BLaER1 treated with 17β-estradiol and CSF1 and Interleukin-3, amounts not matched to agents 10 nM and 100 nM (cell line): ENCODE measurements around the gene TGFBR3L.

Experiments
- H3K27ac ChIP-seq, 11 experiments: shearing (Covaris generic); formaldehyde crosslinking; 2 replicates each; pipeline ENCODE4 v1.8.1; 2022
- H3K27me3 ChIP-seq, 11 experiments: shearing (Covaris generic); formaldehyde crosslinking; 2 replicates each; pipeline ENCODE4 v1.8.1; 2022
- H3K36me3 ChIP-seq, 11 experiments: shearing (Covaris generic); formaldehyde crosslinking; 2 replicates each; pipeline ENCODE4 v1.8.1; 2022
- H3K4me1 ChIP-seq, 10 experiments: shearing (Covaris generic); formaldehyde crosslinking; 2 replicates each; pipeline ENCODE4 v1.8.1; 2022
- H3K4me2 ChIP-seq, 11 experiments: shearing (Covaris generic); formaldehyde crosslinking; 2 replicates each; pipeline ENCODE4 v1.8.1; 2022
- H3K4me3 ChIP-seq, 10 experiments: shearing (Covaris generic); formaldehyde crosslinking; 2 replicates each; pipeline ENCODE4 v1.8.1; 2022
- H3K9ac ChIP-seq, 11 experiments: shearing (Covaris generic); formaldehyde crosslinking; 2 replicates each; pipeline ENCODE4 v1.8.1; 2022
- H3K9me3 ChIP-seq, 11 experiments: shearing (Covaris generic); formaldehyde crosslinking; replicated peaks in 1 of 11; 2 replicates each; pipeline ENCODE4 v1.8.1; 2022
- H4K20me1 ChIP-seq, 11 experiments: shearing (Covaris generic); formaldehyde crosslinking; 2 replicates each; pipeline ENCODE4 v1.8.1; 2022
- Cebpa-rat ChIP-seq, 11 experiments: shearing (Covaris generic); IDR thresholded peaks; 2 replicates each; pipeline ENCODE4 v1.8.1; 2022

The TGFBR3L gene

DNA sequence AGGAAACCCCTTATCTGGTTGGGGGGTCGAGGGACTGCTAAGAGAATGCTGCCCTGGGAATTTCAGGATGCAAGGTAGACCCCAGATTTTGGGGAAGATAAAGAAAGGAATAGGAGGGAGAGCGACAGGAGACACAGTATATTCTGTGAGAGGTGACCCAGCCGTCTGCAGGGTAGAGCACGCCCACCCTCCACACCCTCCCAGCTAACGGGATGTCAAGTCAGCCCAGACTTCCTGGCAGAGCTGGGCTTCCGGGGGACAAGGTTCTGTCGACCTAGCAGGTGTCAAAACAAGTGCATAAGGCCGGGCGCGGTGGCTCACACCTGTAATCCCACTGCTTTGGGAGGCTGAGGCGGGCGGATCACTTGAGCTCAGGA is 39.7 kb upstream of the TGFBR3L start:
- Histone ChIP-seq H3K9ac (peak overlapping the region in 9 of 11 experiments; percentile 46 to 85 (median 71); a peak in 14 of 22 replicates), H3K4me1 (peaks cover 31 to 60% (median 55%) of the 10 kb centered on the region in 10 experiments), H3K36me3 (no peaks in the 10 kb centered on the region), H3K9me3 (no peaks in the 10 kb centered on the region), H3K4me3 (peak overlapping the region in 9 of 10 experiments; percentile 66 to 77 (median 69); a peak in 17 of 20 replicates), H3K4me2 (peak overlapping the region; percentile 85 to 99 (median 98)), H3K27me3 (peaks cover 0 to 21% (median 0%) of the 10 kb centered on the region in 11 experiments; a peak in 10 of 22 replicates), H4K20me1 (peaks cover 0 to 23% (median 9%) of the 10 kb centered on the region in 11 experiments; a peak in 12 of 22 replicates), H3K27ac (peak overlapping the region in 3 of 11 experiments; percentile 8 to 63 (median 54); a peak in 4 of 22 replicates)
- no peak for TF ChIP-seq Cebpa-rat (IDR thresholded peaks at IDR 0.05)

DNA sequence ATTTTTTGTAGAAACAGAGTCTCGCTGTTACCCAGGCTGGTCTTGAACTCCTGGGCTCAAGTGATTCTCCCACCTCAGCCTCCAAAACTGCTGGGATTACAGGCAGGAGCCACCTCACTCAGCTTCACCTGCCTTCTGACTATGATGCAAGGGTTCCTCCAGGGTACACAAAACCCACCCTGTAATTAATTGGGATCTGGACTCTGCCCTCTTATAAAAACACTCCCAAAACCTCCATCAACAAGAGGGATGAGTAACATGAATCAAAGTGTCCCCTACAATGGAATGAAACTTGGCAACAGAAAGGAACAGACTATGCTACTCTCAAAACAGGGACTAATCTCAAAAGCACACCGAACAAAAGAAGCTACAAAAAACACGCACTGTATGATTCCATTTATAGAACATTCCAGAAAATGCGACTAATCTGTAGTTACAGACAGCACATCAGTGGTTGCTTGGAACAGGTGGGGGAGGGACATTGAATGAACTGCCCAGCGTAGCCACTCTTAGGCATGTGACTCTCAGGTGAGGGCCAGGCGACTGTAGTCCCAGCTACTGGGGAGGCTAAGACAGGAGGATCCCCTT is 37.3 kb upstream of the TGFBR3L start:
- no peak overlapping the region for H3K27ac ChIP-seq

DNA sequence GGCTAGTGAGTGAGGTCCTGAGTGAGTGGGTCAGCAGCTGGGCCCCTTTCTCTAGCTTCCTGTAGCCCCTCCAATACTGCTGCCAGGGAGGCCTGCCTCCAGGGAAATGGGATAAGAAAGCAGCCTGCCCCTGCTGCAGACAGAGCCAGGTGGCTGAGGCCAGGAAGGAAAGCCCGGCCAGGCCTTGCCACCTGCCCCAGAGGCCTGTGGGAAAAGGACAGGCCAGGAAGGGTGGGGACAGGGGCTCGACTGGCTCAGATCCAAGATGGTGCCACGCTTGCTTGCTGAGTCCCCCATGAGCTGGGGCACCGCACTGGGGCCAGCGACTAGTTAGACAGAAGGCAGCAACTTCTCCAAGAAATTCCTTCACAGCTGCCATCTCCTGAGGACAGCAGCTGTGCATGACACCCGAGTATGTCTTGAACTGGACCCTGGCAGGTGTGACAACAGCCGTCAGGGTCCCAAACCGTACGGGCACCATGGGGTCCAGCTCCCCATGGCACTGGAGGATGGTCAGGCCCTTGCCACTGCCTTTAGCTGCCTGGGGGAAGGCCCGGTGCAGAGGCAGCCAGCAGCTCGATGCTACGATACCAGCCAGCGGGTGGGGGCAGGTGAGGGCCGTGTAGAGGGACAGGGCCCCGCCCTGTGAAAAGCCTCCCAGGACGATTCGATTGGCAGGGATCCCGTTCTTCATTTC is 35.4 kb upstream of the TGFBR3L start:
- Histone ChIP-seq H3K9ac (peak overlapping the region in 1 of 11 experiments; percentile 41; a peak in 2 of 22 replicates), H3K4me2 (peak overlapping the region in 8 of 11 experiments; percentile 12 to 60 (median 46); a peak in 12 of 22 replicates), H3K27ac (peak overlapping the region in 2 of 11 experiments; percentile 31 to 32; a peak in 3 of 22 replicates), H4K20me1 (no peaks in the 10 kb centered on the region), H3K36me3 (no peaks in the 10 kb centered on the region), H3K4me3 (no peak overlapping the region), H3K4me1 (peaks cover 16 to 43% (median 36%) of the 10 kb centered on the region in 10 experiments), H3K9me3 (0 out of 22 replicates have a peak, but pooled peaks cover 0 to 4% (median 0%) of the 10 kb centered on the region in 11 experiments), H3K27me3 (peaks cover 0 to 6% (median 0%) of the 10 kb centered on the region in 11 experiments; a peak in 8 of 22 replicates)
- TF ChIP-seq Cebpa-rat (IDR thresholded peaks at IDR 0.05), result no peak

More for the DNA sequence above, 37.3 kb upstream of the TGFBR3L start:
- H3K27me3 ChIP-seq, result peaks cover 0 to 21% (median 0%) of the 10 kb centered on the region in 11 experiments; a peak in 10 of 22 replicates
- no peak overlapping the region for H3K9ac ChIP-seq
- 0 out of 22 replicates have a peak, but pooled peaks cover 0 to 4% (median 0%) of the 10 kb centered on the region in 11 experiments for H3K9me3 ChIP-seq
- no peak overlapping the region for H3K4me2 ChIP-seq
- H3K4me1 ChIP-seq, result peaks cover 19 to 44% (median 41%) of the 10 kb centered on the region in 10 experiments
- H3K4me3 ChIP-seq, result no peak overlapping the region
- H4K20me1 ChIP-seq, result peaks cover 0 to 7% (median 0%) of the 10 kb centered on the region in 11 experiments; a peak in 1 of 22 replicates
- no peaks in the 10 kb centered on the region for H3K36me3 ChIP-seq
- TF ChIP-seq Cebpa-rat (IDR thresholded peaks at IDR 0.05), result no peak

DNA sequence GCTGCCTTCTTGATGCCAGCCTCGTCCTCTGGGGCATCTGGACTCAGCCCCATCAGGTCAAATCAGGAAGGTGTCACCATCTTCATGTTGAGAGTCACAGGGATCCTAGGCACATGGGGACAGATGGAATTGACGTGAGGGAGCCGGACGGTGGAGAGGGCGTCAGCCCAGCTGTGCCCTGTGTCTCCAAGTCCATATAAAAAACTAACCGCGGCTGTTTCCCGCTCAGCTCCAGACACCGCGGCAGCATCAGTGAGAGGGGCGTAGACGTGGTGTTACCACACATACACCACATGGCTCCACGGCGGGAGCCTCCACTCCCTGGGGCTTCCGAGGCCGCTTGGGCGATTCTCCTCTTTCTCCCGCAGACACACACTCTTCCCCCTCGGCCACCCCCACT is 34.8 kb upstream of the TGFBR3L start:
- no peak for TF ChIP-seq Cebpa-rat (IDR thresholded peaks at IDR 0.05)
- peaks cover 0 to under 1% (median 0%) of the 10 kb centered on the region in 11 experiments; a peak in 2 of 22 replicates for H3K27me3 ChIP-seq
- H3K4me2 ChIP-seq, result peak overlapping the region in 4 of 11 experiments; percentile 12 to 60 (median 57); a peak in 4 of 22 replicates
- H3K9me3 ChIP-seq, result 0 out of 22 replicates have a peak, but pooled peaks cover 0 to 4% (median 0%) of the 10 kb centered on the region in 11 experiments
- H3K4me1 ChIP-seq, result peaks cover 12 to 38% (median 31%) of the 10 kb centered on the region in 10 experiments
- H3K9ac ChIP-seq, result no peak overlapping the region
- no peak overlapping the region for H3K27ac ChIP-seq
- no peaks in the 10 kb centered on the region for H4K20me1 ChIP-seq
- H3K36me3 ChIP-seq, result no peaks in the 10 kb centered on the region
- no peak overlapping the region for H3K4me3 ChIP-seq

DNA sequence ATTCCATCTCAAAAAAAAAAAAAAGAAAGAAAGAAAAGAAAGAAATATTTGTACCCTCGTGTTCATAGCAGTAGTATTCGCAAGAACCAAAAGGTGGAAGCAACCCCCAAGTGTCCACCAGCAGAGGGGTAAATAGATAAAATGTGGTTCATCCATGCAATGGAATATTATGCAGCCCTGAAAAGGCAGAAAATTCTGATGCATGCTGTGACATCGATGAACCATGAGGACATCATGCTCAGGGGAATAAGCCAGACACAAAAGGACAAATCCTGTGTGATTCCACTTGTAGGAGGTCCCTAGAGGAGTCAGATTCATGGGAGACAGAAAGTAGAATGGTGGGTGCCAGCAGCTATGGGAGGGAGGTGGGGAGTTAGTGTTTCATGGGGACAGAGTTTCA is 32.7 kb upstream of the TGFBR3L start:
- H3K4me3 ChIP-seq, result no peak overlapping the region
- H3K4me2 ChIP-seq, result no peak overlapping the region
- peaks cover 12 to 43% (median 30%) of the 10 kb centered on the region in 10 experiments for H3K4me1 ChIP-seq
- H4K20me1 ChIP-seq, result no peaks in the 10 kb centered on the region
- H3K36me3 ChIP-seq, result no peaks in the 10 kb centered on the region
- no peak for TF ChIP-seq Cebpa-rat (IDR thresholded peaks at IDR 0.05)
- no peak overlapping the region for H3K9ac ChIP-seq
- H3K27me3 ChIP-seq, result no peaks in the 10 kb centered on the region
- 0 out of 22 replicates have a peak, but pooled peaks cover 0 to 4% (median 0%) of the 10 kb centered on the region in 11 experiments for H3K9me3 ChIP-seq
- no peak overlapping the region for H3K27ac ChIP-seq

DNA sequence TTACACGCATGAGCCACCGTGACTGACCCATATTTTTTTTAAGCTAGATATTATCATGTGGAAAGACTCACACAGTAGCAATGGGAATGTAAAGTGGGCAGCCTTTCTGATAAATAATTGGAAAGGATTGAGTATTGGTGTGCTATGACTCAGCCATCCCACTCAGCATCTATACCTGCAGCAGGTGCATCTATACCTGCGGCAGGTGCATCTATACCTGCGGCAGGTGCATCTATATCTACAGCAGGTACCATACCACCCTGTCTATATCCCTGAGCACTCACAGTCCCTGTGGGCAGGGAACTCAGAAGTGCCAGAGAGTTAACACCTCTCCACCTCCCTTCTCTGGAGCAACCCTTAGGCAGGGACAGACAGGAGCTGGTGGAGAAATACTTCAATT is 31.5 kb upstream of the TGFBR3L start:
- Histone ChIP-seq H3K4me3 (no peak overlapping the region), H3K4me2 (peak overlapping the region in 4 of 11 experiments; percentile 5 to 60 (median 30); a peak in 1 of 22 replicates), H3K27ac (no peak overlapping the region), H3K4me1 (peaks cover 12 to 43% (median 30%) of the 10 kb centered on the region in 10 experiments), H3K9ac (no peak overlapping the region), H3K27me3 (peaks cover 0 to 9% (median 4%) of the 10 kb centered on the region in 11 experiments; a peak in 11 of 22 replicates), H3K36me3 (no peaks in the 10 kb centered on the region), H3K9me3 (0 out of 22 replicates have a peak, but pooled peaks cover 0 to 4% (median 0%) of the 10 kb centered on the region in 11 experiments), H4K20me1 (no peaks in the 10 kb centered on the region)
- no peak for TF ChIP-seq Cebpa-rat (IDR thresholded peaks at IDR 0.05)

DNA sequence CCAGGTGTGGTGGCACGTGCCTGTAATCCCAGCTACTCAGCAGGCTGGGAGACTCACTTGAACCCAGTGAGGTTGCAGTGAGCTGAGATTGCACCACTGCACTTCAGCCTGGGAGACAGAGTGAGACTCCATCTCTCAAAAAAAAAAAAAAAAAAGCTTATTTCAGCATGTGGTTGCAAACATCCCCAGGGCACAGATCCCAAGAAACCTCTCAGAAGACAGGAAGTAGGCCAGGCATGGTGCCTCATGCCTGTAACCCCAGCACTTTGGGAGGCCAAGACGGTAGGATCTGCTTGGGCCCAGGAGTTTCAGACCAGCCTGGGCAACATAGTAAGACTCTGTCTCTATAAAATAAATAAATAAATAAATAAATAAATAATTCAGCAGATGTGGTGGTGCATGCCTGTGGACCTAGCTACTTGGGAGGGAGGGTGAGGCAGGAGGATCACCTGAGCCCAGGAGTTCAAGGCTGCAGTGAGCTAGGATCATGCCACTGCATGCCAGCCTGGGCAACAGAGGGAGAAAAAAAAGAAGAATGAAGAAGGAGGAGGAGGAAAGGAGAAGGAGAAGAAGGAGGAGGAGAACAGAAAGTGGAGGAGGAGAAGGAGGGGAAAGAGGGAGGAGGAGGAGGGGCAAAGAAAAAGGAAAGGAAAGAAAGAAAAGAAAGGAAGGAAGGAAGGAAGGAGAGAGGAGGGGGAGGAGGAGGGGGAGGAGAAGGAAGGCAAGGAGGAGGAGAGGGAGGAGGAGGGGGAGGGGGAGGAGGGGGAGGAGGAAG is 30.6 kb upstream of the TGFBR3L start:
- no peaks in the 10 kb centered on the region for H4K20me1 ChIP-seq
- no peak overlapping the region for H3K27ac ChIP-seq
- H3K27me3 ChIP-seq, result peaks cover 0 to 18% (median 12%) of the 10 kb centered on the region in 11 experiments; a peak in 14 of 22 replicates
- H3K4me3 ChIP-seq, result no peak overlapping the region
- peaks cover 12 to 38% (median 27%) of the 10 kb centered on the region in 10 experiments for H3K4me1 ChIP-seq
- H3K9me3 ChIP-seq, result 0 out of 22 replicates have a peak, but pooled peaks cover 0 to 4% (median 0%) of the 10 kb centered on the region in 11 experiments
- no peak overlapping the region for H3K9ac ChIP-seq
- no peaks in the 10 kb centered on the region for H3K36me3 ChIP-seq
- TF ChIP-seq Cebpa-rat (IDR thresholded peaks at IDR 0.05), result no peak
- H3K4me2 ChIP-seq, result peak overlapping the region in 9 of 11 experiments; percentile 1 to 60 (median 26); a peak in 10 of 22 replicates

DNA sequence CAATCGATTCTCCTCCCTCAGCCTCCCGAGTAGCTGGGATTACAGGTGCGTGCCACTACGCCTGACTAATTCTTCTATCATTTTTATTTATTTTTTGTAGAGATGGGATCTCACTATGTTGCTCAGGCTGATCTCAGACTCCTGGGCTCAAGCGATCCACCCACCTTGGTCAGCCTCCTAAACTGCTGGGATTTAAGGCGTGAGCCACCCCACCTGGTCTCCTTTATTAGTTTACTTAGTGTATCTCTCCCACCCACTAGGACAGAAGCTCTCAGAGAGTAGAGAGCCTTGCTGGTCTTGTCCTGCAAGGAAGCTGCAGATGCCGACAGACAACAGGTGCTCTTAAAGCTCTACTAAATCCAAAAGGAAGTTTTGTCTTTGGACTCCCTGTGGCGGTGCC is 28.8 kb upstream of the TGFBR3L start:
- Histone ChIP-seq H3K27ac (no peak overlapping the region), H3K9ac (no peak overlapping the region), H3K27me3 (peaks cover 0 to 22% (median 16%) of the 10 kb centered on the region in 11 experiments; a peak in 14 of 22 replicates), H3K9me3 (0 out of 22 replicates have a peak, but pooled peaks cover 0 to 4% (median 0%) of the 10 kb centered on the region in 11 experiments), H3K4me1 (peaks cover 12 to 37% (median 24%) of the 10 kb centered on the region in 10 experiments), H4K20me1 (no peaks in the 10 kb centered on the region), H3K36me3 (no peaks in the 10 kb centered on the region), H3K4me3 (no peak overlapping the region), H3K4me2 (no peak overlapping the region)
- no peak for TF ChIP-seq Cebpa-rat (IDR thresholded peaks at IDR 0.05)
